IPS-18a (cell line): ENCODE results near the gene ST6GALNAC6.

ENCODE experiments used
- H3K27ac ChIP-seq: one replicate; pipeline ENCODE4 v1.5.1; 2013; ENCODE audit warnings: low read length
- H3K27me3 ChIP-seq: one replicate; pipeline ENCODE4 v1.6.1; 2013; ENCODE audit warnings: mild to moderate bottlenecking, low read length; ENCODE audit not compliant: control insufficient read depth, insufficient read depth
- H3K36me3 ChIP-seq: one replicate; pipeline ENCODE4 v1.6.1; 2013; ENCODE audit warnings: low read depth, low read length; ENCODE audit not compliant: control insufficient read depth
- H3K4me1 ChIP-seq: one replicate; pipeline ENCODE4 v1.6.1; 2013; ENCODE audit warnings: low read depth, low read length; ENCODE audit not compliant: control insufficient read depth
- H3K4me3 ChIP-seq: one replicate; pipeline ENCODE4 v1.5.1; 2013; ENCODE audit warnings: low read length
- H3K9ac ChIP-seq: one replicate; pipeline ENCODE4 v1.6.1; 2013; ENCODE audit warnings: mild to moderate bottlenecking, low read length, moderate library complexity
- H3K9me3 ChIP-seq: one replicate; pipeline ENCODE4 v1.6.1; 2013; ENCODE audit warnings: low read depth, low read length; ENCODE audit not compliant: control insufficient read depth

Gene ST6GALNAC6

DNA sequence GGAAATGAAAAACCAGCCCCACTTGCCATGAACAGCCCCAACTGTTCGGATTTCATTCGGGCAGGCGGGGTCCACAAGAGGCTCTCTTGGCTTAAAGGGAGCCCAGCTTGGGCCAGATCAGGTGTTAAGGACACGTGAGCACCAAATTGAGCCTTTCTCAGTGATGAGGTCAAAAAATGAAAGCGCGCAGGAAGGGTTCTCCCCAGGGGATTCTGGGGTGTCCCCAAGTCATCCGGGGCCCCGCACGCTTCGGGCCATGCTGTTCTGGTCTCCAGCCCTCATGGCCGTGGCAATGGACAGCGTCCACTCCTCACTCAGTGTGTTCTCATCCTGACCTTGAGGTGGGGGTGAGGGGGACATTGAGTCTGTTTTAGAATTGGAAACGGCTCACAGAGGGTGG, 32.9 kb downstream of the ST6GALNAC6 start:
- Histone ChIP-seq H3K9me3 (no peaks in the 10 kb centered on the region), H3K27ac (no peak overlapping the region), H3K4me3 (no peak overlapping the region), H3K27me3 (no peaks in the 10 kb centered on the region), H3K36me3 (no peaks in the 10 kb centered on the region), H3K9ac (no peak overlapping the region), H3K4me1 (no peaks in the 10 kb centered on the region)

DNA sequence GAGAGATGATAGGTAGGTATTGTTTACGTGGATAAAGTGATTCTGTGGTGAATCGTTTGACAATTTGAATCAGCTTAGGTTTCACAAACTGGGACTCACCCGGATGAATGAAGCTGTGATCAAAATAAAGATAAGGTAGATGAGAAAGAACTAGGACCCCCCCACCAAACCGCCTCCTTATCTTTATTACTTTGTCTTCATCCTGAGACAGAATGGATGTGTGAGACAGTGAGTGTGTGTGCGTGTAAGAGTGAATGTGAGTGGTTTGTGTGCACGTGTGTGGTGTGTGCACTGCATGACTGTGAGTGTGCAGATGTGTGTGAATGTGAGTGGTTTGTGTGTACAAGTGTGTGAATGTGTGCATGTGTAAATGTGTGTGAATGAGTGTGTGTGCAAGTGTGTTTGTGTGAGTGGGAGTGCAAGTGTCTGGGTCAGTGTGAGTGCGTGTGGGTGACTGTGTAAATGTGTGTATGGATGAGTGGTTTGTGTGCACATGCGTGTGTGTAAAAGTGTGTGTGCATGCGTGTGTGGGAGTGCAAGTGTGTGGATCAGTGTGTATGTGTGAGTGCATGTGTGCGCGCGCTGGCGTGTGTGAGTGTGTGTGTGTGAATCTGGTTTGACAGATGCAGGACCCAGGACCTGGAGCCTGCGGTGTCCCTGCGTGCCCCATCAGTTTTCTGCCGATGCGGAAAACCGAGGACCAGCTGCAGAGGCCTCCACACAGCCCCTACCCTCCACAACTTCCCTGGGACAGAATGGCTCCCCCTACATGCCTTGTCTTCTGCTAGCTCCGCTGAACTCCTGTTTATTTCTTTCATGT, 33.5 kb downstream of the ST6GALNAC6 start:
- no peaks in the 10 kb centered on the region for H3K36me3 ChIP-seq
- H3K9ac ChIP-seq, result no peak overlapping the region
- H3K27ac ChIP-seq, result no peak overlapping the region

DNA sequence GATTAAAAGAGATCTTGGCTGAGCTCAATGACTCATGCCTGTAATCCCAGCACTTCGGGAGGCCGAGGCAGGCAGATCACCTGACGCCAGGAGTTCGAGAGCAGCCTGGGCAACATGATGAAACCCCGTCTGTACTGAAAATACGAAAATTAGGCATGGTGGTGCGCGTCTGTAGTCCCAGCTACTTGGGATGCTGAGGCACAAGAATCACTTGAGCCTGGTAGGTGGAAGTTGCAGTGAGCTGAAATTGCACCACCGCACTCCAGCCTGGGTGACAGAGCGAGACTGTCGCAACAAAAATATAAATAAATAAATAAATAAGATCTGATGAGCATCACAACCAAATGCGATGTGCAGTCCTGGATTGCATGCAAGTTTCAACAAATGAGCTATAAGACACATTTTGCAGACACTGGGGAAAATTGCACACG, 36.2 kb downstream of the ST6GALNAC6 start:
- Histone ChIP-seq H3K9ac (no peak overlapping the region), H3K9me3 (no peaks in the 10 kb centered on the region), H3K27me3 (no peaks in the 10 kb centered on the region), H3K4me3 (no peak overlapping the region), H3K36me3 (no peaks in the 10 kb centered on the region), H3K27ac (no peak overlapping the region), H3K4me1 (no peaks in the 10 kb centered on the region)

More for the DNA sequence above, 33.5 kb downstream of the ST6GALNAC6 start:
- Histone ChIP-seq H3K4me1 (no peaks in the 10 kb centered on the region), H3K4me3 (no peak overlapping the region), H3K9me3 (no peaks in the 10 kb centered on the region), H3K27me3 (no peaks in the 10 kb centered on the region)

DNA sequence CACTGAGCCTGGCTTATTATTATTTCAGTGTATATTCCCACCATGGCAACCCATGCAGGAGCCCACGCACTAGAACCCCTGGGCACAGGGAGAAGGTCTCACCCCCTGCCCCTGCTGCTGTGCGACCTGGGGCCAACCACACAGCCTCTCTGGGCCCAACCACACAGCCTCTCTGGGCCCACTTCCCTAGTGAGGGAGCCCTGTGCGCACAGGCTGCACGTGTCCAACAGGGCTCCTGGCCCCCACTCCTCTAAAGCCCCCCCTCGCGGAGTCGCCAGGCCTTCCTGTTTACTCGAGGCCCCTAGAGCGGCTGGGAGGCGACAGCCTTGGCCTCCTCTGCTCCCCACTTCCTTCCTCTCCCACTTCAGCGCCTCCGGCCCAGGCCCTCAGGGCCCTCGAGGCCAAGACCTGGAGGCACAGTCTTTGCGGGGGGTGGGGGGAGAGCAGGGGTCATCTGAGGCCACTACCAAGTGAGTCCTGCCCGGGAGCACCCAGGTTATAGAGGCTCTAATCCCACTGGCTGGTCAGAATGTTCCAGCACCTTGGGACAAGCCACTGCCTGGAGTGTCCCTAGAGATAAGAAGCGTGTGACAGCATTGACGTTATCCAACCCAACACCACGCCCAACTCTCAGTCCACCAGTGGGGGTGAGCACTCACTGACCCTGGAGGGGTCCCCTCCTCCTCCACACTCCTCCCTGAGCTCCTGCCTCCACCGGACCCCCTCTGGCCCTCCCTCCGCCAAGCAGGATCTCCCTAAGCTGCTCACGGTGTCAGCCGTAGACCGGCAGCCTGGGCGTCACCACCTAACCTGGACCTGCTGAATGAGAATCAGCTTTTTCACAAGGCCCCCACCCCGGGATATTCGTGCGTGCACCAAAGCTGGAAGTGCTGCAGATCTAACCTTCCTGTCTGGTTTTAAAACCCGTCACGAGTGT, 37.1 kb downstream of the ST6GALNAC6 start:
- H3K4me3 ChIP-seq, result no peak overlapping the region
- no peaks in the 10 kb centered on the region for H3K4me1 ChIP-seq
- no peak overlapping the region for H3K9ac ChIP-seq

DNA sequence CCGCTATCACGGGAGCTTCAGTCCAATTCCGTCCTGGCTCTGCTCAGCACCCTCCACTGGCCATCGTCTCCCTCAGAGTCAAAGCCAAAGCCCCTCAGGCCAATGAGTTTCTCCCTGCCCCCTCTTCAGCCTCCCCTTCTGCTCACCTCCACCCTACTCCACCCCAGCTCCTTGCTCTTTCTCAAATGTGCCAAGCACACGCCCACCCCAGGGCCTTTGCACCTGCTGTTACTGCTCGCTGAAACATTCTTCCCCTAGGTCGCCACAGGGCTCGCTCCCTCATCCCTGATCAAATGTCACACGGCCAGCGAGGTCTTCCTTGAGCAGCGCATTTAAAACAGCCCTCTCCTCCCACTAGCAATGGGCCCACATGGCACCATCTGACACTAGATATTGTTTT, 38.6 kb downstream of the ST6GALNAC6 start:
- Histone ChIP-seq H3K27me3 (no peaks in the 10 kb centered on the region), H3K4me1 (no peaks in the 10 kb centered on the region), H3K9me3 (no peaks in the 10 kb centered on the region)

More for the DNA sequence above, 37.1 kb downstream of the ST6GALNAC6 start:
- no peak overlapping the region for H3K27ac ChIP-seq
- H3K27me3 ChIP-seq, result no peaks in the 10 kb centered on the region
- no peaks in the 10 kb centered on the region for H3K9me3 ChIP-seq
- no peaks in the 10 kb centered on the region for H3K36me3 ChIP-seq

DNA sequence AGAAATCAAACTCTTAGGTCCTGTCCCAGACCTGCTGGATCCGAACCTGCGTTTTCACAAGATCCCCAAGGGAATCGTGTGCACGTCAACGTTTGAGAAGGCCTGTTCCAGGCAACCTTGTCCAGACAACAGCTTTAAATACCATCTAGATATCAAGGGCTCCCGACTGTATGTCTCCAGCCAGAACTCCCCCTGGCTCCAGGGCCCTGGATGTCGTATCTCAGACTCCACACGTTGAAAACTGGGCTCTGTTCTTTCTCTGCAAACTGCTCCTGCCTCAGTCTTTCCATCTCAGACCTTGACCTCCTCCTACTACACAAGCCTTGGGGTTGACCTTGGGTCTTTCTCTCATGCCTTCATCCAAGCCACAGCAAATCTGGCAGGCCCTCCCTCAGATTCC, 39.1 kb downstream of the ST6GALNAC6 start:
- Histone ChIP-seq H3K27me3 (no peaks in the 10 kb centered on the region), H3K4me1 (no peaks in the 10 kb centered on the region), H3K9me3 (no peaks in the 10 kb centered on the region), H3K4me3 (no peak overlapping the region), H3K36me3 (no peaks in the 10 kb centered on the region), H3K27ac (no peak overlapping the region), H3K9ac (no peak overlapping the region)

More for the DNA sequence above, 38.6 kb downstream of the ST6GALNAC6 start:
- no peak overlapping the region for H3K9ac ChIP-seq
- no peak overlapping the region for H3K27ac ChIP-seq
- H3K4me3 ChIP-seq, result no peak overlapping the region
- no peaks in the 10 kb centered on the region for H3K36me3 ChIP-seq

DNA sequence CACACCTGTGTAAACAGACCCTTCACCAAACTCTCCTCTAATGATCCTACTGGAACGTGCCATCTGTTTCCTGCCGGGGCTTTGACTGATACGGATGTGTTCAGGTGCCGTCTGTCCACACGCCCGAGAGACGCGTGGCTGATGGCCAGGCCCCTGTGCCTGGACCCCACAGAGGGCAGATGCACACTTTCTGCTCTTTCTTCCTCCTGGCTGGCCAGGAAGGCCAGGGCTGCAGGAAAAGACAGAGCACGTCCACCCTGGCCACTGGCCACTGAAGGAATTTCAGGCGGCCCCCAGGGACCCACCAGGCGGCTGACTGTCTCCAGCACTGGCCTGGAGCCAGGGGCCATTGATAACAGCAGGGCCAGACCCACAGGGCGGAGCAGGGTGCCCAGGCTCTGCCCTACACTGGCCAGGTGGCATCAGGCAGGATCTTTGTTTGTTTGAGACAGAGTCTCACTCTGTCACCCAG, 41.3 kb downstream of the ST6GALNAC6 start:
- no peaks in the 10 kb centered on the region for H3K27me3 ChIP-seq
- H3K36me3 ChIP-seq, result no peaks in the 10 kb centered on the region
- H3K4me3 ChIP-seq, result no peak overlapping the region
- no peak overlapping the region for H3K27ac ChIP-seq
- H3K4me1 ChIP-seq, result no peaks in the 10 kb centered on the region
- no peaks in the 10 kb centered on the region for H3K9me3 ChIP-seq
- H3K9ac ChIP-seq, result no peak overlapping the region

DNA sequence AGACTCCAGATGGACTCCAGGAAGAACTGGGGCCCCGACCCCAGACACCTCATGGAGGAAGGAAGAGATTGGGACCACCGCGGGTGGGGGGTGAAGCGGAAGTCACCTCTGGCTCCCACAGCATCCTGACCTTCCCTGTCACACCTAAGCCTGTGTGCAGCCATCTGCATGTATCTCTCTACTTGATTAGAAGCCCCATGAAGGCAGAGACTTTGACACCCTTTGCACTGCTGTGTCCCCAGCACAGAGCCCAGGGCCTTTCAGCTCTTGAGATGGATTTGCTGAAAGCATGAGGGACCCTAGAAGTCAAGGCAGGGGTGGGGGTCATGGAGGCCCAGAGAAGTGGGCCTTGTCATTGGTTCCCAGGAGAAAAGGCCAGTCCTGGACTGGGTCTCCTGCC, 42.1 kb downstream of the ST6GALNAC6 start:
- Histone ChIP-seq H3K9ac (no peak overlapping the region), H3K27me3 (no peaks in the 10 kb centered on the region), H3K4me3 (no peak overlapping the region), H3K4me1 (no peaks in the 10 kb centered on the region), H3K9me3 (no peaks in the 10 kb centered on the region), H3K36me3 (no peaks in the 10 kb centered on the region), H3K27ac (no peak overlapping the region)

DNA sequence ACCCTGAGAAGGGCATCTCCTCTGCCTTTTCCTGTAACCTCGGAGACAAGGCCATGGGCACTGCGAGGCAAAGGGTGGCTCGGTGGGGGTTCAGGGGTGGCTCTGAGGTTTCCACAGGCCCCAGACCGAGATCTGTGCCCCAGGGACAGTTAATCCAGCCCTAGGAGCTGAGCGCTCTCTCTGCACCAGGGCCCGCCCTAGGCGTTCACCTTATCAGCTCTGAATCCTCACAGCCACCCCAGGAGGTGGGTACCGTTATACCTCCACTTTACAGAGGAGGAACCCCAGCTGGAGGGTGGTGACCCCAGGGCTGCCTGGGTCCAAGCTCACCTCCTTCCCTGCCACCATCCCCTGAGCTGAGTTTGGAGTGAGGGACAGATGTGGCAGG, 42.7 kb downstream of the ST6GALNAC6 start:
- no peaks in the 10 kb centered on the region for H3K36me3 ChIP-seq
- H3K4me3 ChIP-seq, result no peak overlapping the region
- no peak overlapping the region for H3K27ac ChIP-seq
- H3K27me3 ChIP-seq, result no peaks in the 10 kb centered on the region
- H3K4me1 ChIP-seq, result no peaks in the 10 kb centered on the region
- H3K9ac ChIP-seq, result no peak overlapping the region
- no peaks in the 10 kb centered on the region for H3K9me3 ChIP-seq

DNA sequence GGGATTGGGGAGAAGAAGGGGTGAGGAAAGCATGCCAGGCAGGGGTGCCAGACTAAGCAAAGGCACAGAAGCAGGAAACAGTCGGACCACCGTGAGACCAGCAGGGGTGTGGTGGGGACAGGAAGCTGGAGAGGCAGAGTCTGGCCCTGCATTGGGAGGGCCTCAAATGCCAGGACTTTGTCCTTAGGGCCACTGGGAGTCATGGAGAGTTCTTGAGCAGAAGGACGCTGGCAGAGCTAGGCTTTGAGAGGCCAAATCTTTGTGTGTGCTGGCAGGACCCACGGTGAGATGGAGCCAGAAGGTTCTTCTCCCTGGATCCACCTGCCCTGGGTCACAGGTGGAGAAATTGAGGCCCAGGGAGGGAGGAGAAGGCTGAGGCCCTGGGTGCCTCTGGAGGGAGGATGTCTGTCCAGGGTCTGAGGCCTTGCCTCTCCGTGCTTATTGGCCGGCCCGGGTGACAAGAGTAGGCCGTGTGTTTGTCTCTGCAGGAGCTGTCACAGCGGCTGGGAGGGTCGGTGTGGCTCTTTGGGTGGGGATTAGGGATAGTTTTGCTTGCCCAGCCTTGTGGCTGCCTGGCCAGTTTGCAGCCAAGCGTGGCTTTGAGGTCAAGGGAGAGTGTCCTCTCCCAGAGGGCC, 43.2 kb downstream of the ST6GALNAC6 start:
- no peaks in the 10 kb centered on the region for H3K36me3 ChIP-seq
- no peak overlapping the region for H3K27ac ChIP-seq
- no peaks in the 10 kb centered on the region for H3K27me3 ChIP-seq
- H3K9me3 ChIP-seq, result no peaks in the 10 kb centered on the region
- no peak overlapping the region for H3K9ac ChIP-seq
- H3K4me1 ChIP-seq, result no peaks in the 10 kb centered on the region
- H3K4me3 ChIP-seq, result no peak overlapping the region

DNA sequence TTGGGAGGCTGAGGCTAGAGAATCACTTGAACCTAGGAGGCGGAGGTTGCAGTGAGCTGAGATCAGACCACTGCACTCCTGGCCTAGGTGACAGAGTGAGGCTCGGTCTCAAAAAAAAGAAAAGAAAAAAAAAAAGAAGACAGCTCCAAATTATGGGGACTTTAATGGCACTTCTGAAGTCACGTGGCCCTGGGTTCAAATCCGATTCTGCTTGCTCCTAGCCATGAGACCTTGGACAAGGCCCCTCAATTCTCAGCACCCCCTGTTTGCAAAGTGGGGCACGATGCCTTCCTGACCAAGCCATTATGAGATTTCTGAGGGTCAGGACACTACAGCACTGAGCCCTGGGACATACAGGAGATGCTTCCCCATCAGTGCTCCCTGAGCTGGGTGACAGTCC, 43.9 kb downstream of the ST6GALNAC6 start:
- H3K36me3 ChIP-seq, result no peaks in the 10 kb centered on the region
- no peak overlapping the region for H3K4me3 ChIP-seq
- H3K9me3 ChIP-seq, result no peaks in the 10 kb centered on the region
- H3K9ac ChIP-seq, result no peak overlapping the region
- H3K27ac ChIP-seq, result no peak overlapping the region
- no peaks in the 10 kb centered on the region for H3K4me1 ChIP-seq
- no peaks in the 10 kb centered on the region for H3K27me3 ChIP-seq
